KG1 (cell line): Measurements from ENCODE around the gene FBXO10.
A peak's percentile ranks its signal among the peaks of the same experiment; 100 is the strongest.
"Not testable (repeated sequence)": the region's sequence is repeated elsewhere in the genome, so short reads cannot be mapped to it uniquely, and the experiment has no call there.

ENCODE experiments used
- DNase-seq: peaks from one replicate; lab custom pipeline; 2025; lab: John Stamatoyannopoulos, UW

FBXO10 gene

GRCh38 chr9:37477987-37478619, 98.1 kb downstream of the FBXO10 start:
- not testable (repeated sequence) for DNase-seq

- not testable (repeated sequence) for DNase-seq
Observed at GRCh38 chr9:37477443-37477842, 98.7 kb downstream of the FBXO10 start.

DNA sequence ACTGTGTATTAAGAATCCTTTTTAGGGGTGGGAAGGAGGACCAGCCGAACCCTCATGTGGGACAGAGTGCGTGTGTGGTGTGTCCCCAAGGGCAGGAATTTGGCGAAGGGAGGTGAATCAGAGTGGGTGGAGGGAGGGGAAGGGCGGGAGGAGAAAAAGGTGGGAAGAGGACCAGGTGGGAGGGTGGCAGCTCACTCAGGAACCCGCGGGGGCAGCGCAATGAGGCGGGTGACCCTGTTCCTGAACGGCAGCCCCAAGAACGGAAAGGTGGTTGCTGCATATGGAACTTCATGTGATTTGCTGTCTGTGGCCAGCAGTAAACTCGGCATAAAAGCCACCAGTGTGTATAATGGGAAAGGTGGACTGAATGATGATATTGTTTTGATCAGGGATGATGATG, 99.2 kb downstream of the FBXO10 start:
- no peak for DNase-seq

GRCh38 chr9:37474438-37474837, 101.7 kb downstream of the FBXO10 start:
- no peak for DNase-seq

DNA sequence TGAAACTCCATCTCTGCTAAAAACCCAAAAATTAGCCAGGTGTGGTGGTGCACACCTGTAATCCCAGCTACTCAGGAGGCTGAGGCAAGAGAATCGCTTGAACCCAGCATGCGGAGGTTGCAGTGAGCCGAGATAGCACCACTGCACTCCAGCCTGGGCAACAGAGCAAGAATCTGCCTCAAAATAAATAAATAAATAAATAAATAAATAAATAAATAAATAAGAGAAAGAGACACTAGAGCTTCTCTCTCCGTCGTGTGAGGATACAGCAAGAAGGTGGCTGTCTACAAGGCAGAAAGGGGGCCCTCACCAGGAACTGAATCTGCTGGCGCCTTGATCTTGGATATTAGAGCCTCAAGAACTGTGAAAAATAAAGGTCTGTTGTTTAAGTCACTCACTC, 102.2 kb downstream of the FBXO10 start:
- DNase-seq: not testable (repeated sequence)

DNA sequence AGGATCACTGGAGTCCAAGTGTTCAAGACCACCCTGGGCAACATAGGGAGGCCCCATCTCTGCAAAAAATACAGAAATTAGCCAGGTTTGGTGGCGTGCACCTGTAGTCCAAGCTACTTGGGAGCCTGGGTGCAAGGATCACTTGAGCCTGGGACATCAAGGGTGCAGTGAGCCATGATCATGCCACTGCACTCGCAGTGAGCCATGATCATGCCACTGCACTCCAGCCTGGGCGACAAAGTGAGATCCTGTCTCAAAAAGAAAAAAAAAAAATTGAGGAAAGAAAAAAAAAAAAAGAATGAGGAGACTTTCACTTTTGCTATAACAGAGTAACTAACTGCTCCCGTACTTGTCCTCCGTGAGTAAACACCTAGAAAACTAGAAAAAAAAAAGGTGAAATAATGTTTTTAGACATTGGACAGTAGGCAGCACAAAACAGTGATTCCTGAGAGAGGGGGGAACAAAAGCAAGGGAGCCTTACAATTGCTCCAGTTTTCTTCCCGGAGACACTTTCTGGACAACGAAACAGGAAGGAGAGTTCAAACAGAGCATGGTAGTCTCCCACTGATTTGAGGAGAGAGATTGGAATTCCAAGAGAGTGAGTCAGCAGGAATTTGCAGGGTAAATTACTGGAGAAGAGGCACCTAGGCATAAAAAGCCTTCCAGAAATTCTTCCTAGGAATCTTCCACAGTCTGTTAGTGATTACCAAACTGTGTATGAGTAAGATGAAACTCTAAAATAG, 104.1 kb downstream of the FBXO10 start:
- DNase-seq: no peak

DNA sequence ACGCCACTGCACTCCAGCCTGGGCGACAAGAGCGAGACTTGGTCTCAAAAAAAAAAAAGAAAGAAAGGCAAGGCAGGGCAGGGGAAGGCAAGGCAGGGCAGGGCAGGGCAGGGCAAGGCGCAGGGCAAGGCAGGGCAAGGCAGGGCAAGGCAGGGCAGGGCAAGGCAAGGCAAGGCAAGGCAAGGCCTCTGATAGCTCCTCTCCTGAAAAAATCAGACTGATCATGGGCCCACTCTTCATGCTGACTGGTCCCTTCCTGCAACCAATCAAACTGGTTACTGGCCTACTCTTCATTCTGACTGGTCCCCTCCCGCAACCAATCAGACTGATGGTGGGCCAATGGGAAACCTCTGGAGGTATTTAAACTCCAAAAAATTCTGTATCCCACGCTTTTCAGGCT, 107.6 kb downstream of the FBXO10 start:
- DNase-seq: no peak

DNA sequence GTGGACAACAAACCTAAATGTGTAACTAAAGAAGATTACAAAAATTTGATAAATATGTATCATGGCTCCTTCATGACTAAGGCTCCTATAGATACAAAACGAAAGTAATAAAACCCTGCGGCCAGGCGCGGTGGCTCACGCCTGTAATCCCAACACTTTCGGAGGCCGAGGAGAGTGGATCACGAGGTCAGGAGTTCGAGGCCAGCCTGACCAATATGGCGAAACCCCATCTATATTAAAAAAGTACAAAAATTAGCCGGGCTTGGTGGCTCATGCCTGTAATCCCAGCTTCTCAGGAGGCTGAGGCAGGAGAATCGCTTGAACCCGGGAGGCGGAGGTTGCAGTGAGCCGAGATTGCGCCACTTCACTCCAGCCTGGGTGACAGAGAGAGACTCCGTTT, 108.7 kb downstream of the FBXO10 start:
- not testable (repeated sequence) for DNase-seq

- DNase-seq: no peak
Observed at GRCh38 chr9:37466037-37466709, 110.0 kb downstream of the FBXO10 start.

DNA sequence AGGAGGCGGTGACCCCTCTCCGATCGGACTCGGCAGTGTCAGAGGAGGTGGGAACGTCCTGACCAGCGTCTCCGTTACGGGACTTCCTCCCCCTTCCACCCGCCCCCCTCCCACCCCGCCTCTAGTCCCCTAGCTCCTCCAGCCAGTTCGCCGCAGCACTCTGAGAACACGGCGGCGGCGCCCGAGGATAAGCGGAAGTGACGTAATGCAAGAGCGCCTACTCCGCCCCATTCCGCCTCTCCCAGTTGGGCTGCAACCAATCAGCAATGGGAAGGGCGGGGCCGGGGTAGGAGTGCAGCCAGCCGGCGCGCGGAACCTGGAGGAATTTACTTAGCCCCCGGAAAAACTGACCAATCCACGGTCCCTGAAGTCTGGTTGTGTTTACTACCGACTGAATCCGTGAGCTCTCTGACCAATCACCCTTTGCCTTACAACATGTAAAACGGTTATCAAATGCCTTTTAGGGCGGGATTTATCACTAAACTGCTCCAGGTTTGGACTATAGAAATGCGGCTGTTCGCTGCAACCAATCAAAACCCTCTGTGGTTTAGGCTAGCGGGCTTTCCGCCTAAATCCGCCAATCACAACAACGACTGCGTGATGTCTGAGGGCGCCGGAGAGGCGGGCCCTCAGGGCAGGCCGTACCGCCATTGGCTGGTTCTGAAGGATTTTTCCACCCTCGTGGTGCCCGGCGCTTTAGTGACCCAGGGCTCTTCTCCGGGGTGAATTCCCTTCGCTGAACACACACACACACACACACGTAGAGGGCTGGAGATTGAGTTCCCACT, 110.7 kb downstream of the FBXO10 start, which contains the start of gene ZBTB5:
ZBTB5 (minus strand) TSS at position 202 of the 788 bp plus-strand sequence. CDS start 22,899 bp downstream, outside the sequence.
- peak; percentile 98 for DNase-seq

- DNase-seq: peak; percentile 93
Observed at GRCh38 chr9:37464426-37465248, 111.5 kb downstream of the FBXO10 start.

DNA sequence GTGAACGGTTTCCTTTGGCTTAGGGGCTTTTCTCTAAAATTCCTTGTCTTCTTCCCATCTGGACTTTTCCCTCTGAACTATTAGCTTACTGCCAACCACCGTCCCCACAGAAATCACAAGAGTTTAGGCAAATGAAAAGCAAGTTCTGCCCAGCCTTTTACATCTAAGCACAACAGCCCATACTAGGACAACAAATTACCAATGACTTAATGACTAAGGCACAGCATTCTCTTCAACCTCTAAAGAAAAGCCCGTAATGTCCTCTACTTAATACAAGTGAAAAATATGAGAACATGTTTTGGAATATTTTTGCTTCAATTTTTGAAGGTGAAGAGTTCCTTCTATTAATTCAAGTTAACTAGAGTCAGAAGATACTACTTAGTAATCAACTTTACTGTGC, 112.2 kb downstream of the FBXO10 start:
- no peak for DNase-seq
